Vagina (tissue), 2 donors: Measurements from ENCODE around the gene TMEM178A. TPM values are rescaled to one million over a fixed set of nuclear protein-coding genes. Genes with fewer than 3 reads are reported as not detected.

Experiments used
- DNase-seq, 2 donors: peaks; one replicate each; pipeline ENCODE4 v3.0.0-alpha.2; 2017; ENCODE audit errors: extremely low spot score in 2 of 2
- H3K27ac ChIP-seq: fragments of 200-600 bp; sonication (generic); one replicate; pipeline ENCODE4 v1.5.1; 2019
- H3K27me3 ChIP-seq: fragments of 200-600 bp; sonication (generic); one replicate; pipeline ENCODE4 v1.5.1; 2019
- H3K36me3 ChIP-seq, 2 donors: fragments of 200-600 bp; sonication (generic); one replicate each; pipeline ENCODE4 v1.5.1; 2017 to 2019
- H3K4me1 ChIP-seq: fragments of 200-600 bp; sonication (generic); one replicate; pipeline ENCODE4 v1.5.1; 2019
- H3K4me3 ChIP-seq, 2 donors: fragments of 200-600 bp; sonication (generic); 1 replicate in 1 of 2; 2 replicates in 1 of 2; pipeline ENCODE4 v1.5.1; 2016 to 2019
- H3K9me3 ChIP-seq: fragments of 200-600 bp; sonication (generic); one replicate; pipeline ENCODE4 v1.5.1; 2019
- CTCF ChIP-seq, 3 experiments: fragments of 450-650 bp in 2 of 3; fragments of 200-600 bp in 1 of 3; sonication (generic) in 1 of 3; IDR thresholded peaks; one replicate each; pipeline ENCODE4 v1.5.1; 2017 to 2019; ENCODE audit warnings: antibody characterized with exemption in 3 of 3, mild to moderate bottlenecking in 2 of 3, moderate library complexity in 2 of 3
- POLR2A ChIP-seq, 2 donors: fragments of 450-650 bp; IDR thresholded peaks; one replicate each; pipeline ENCODE4 v1.6.1; 2017; ENCODE audit warnings: antibody characterized with exemption in 2 of 2, mild to moderate bottlenecking in 2 of 2, moderate library complexity in 2 of 2
- POLR2AphosphoS5 ChIP-seq, 2 donors: sonication (generic); formaldehyde crosslinking; IDR thresholded peaks; one replicate each; pipeline ENCODE4 v1.9.0; 2017; ENCODE audit warnings: antibody characterized with exemption in 2 of 2, mild to moderate bottlenecking in 2 of 2, low read depth in 1 of 2; ENCODE audit not compliant: insufficient read depth in 1 of 2
- intact Hi-C: fragments of 100-400 bp; cut with DNase I; formaldehyde crosslinking; loops from one replicate; pipeline ENCODE4 v1.15.1; 2023
- total RNA-seq: library from RNA; depleted of rRNA; stranded (reverse); fragments of >200 nt; gene quantifications from one replicate; pipeline ENCODE4 v1.2.3, GENCODE V29; 2016

The TMEM178A gene
- total RNA-seq, 1 donor from 2014 or later, result 2.0 TPM

GRCh38 chr2:39715822-39716221 is 50.1 kb downstream of the TMEM178A start:
- TF ChIP-seq CTCF (IDR thresholded peaks at IDR 0.05) (no peak), POLR2A (IDR thresholded peaks at IDR 0.05) (no peak), POLR2AphosphoS5 (IDR thresholded peaks at IDR 0.05; ENCODE audit: insufficient read depth in 1 of 2, low read depth in 1 of 2) (no peak)
- Histone ChIP-seq H3K4me3 (no peak overlapping the region), H3K27ac (no peak overlapping the region), H3K36me3 (no peaks in the 10 kb centered on the region), H3K9me3 (no peaks in the 10 kb centered on the region), H3K4me1 (no peaks in the 10 kb centered on the region), H3K27me3 (no peaks in the 10 kb centered on the region)
- intact Hi-C loops, result no loop called here
- no peak for DNase-seq

GRCh38 chr2:39717067-39717466 is 51.4 kb downstream of the TMEM178A start:
- H3K36me3 ChIP-seq, result no peaks in the 10 kb centered on the region
- intact Hi-C loops, result no loop called here
- no peaks in the 10 kb centered on the region for H3K4me1 ChIP-seq
- no peak for DNase-seq
- H3K9me3 ChIP-seq, result no peaks in the 10 kb centered on the region
- H3K27ac ChIP-seq, result no peak overlapping the region
- H3K4me3 ChIP-seq, result no peak overlapping the region
- no peaks in the 10 kb centered on the region for H3K27me3 ChIP-seq
- TF ChIP-seq CTCF (IDR thresholded peaks at IDR 0.05) (no peak), POLR2A (IDR thresholded peaks at IDR 0.05) (no peak), POLR2AphosphoS5 (IDR thresholded peaks at IDR 0.05; ENCODE audit: insufficient read depth in 1 of 2, low read depth in 1 of 2) (no peak)

- intact Hi-C loops, result no loop called here
- TF ChIP-seq POLR2AphosphoS5 (IDR thresholded peaks at IDR 0.05; ENCODE audit: insufficient read depth in 1 of 2, low read depth in 1 of 2) (no peak), POLR2A (IDR thresholded peaks at IDR 0.05) (no peak), CTCF (IDR thresholded peaks at IDR 0.05) (no peak)
These were observed 52.8 kb downstream of the TMEM178A start for GRCh38 chr2:39718483-39718882.

GRCh38 chr2:39719317-39719716 is 53.6 kb downstream of the TMEM178A start:
- intact Hi-C loops, result no loop called here

More at GRCh38 chr2:39718483-39718882, 52.8 kb downstream of the TMEM178A start:
- Histone ChIP-seq H3K9me3 (no peaks in the 10 kb centered on the region), H3K4me3 (no peak overlapping the region), H3K36me3 (no peaks in the 10 kb centered on the region), H3K4me1 (no peaks in the 10 kb centered on the region), H3K27me3 (no peaks in the 10 kb centered on the region), H3K27ac (no peak overlapping the region)
- no peak for DNase-seq

More at GRCh38 chr2:39719317-39719716, 53.6 kb downstream of the TMEM178A start:
- Histone ChIP-seq H3K4me3 (no peak overlapping the region), H3K36me3 (no peaks in the 10 kb centered on the region), H3K4me1 (no peaks in the 10 kb centered on the region), H3K9me3 (no peaks in the 10 kb centered on the region), H3K27me3 (no peaks in the 10 kb centered on the region), H3K27ac (no peak overlapping the region)
- no peak for DNase-seq
- TF ChIP-seq POLR2AphosphoS5 (IDR thresholded peaks at IDR 0.05; ENCODE audit: insufficient read depth in 1 of 2, low read depth in 1 of 2) (no peak), CTCF (IDR thresholded peaks at IDR 0.05) (no peak), POLR2A (IDR thresholded peaks at IDR 0.05) (no peak)
